Thyroid gland (tissue), 4 donors: ENCODE data around the gene EZH1.
"Not testable (repeated sequence)": the region's sequence is repeated elsewhere in the genome, so short reads cannot be mapped to it uniquely, and the experiment has no call there.

Experiments
- POLR2A ChIP-seq, 2 donors: fragments of 450-650 bp; IDR thresholded peaks; one replicate each; pipeline ENCODE4 v1.6.1; 2017; ENCODE audit warnings: antibody characterized with exemption in 2 of 2, mild to moderate bottlenecking in 2 of 2, moderate library complexity in 1 of 2
- TF ChIP-seq, protein P1 (sequence below), 6 experiments: fragments of 200-600 bp in 3 of 6; fragments of 450-650 bp in 3 of 6; sonication (generic) in 3 of 6; IDR thresholded peaks; one replicate each; pipeline ENCODE4 v1.5.1; 2016 to 2019; ENCODE audit warnings: antibody characterized with exemption in 6 of 6, mild to moderate bottlenecking in 2 of 6, inconsistent platforms in 1 of 6, moderate library complexity in 1 of 6

DNA sequence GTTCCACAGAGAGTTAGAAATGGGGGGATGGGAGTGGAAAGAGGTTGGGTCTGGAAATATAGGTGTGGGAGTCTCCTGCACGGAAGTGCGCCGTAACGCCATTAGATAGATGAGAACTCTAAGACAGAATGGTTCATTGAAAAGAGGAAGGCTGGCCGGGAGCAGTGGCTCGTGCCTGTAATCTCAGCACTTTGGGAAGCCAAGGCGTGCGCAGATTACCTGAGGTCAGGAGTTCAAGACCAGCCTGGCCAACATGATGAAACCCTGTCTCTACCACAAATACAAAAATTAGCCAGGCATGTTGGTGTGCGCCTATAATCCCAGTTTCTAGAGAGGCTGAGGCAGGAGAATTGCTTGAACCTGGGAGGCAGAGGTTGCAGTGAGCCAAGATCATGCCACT lies 23.2 kb upstream of the EZH1 start:
- TF ChIP-seq, protein P1, sequence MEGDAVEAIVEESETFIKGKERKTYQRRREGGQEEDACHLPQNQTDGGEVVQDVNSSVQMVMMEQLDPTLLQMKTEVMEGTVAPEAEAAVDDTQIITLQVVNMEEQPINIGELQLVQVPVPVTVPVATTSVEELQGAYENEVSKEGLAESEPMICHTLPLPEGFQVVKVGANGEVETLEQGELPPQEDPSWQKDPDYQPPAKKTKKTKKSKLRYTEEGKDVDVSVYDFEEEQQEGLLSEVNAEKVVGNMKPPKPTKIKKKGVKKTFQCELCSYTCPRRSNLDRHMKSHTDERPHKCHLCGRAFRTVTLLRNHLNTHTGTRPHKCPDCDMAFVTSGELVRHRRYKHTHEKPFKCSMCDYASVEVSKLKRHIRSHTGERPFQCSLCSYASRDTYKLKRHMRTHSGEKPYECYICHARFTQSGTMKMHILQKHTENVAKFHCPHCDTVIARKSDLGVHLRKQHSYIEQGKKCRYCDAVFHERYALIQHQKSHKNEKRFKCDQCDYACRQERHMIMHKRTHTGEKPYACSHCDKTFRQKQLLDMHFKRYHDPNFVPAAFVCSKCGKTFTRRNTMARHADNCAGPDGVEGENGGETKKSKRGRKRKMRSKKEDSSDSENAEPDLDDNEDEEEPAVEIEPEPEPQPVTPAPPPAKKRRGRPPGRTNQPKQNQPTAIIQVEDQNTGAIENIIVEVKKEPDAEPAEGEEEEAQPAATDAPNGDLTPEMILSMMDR (IDR thresholded peaks at IDR 0.05): not testable (repeated sequence)
- not testable (repeated sequence) for TF ChIP-seq POLR2A (IDR thresholded peaks at IDR 0.05)
